WTC11 (cell line): ENCODE data around the gene GTPBP1. TPM values are rescaled to one million over a fixed set of nuclear protein-coding genes. Genes with fewer than 3 reads are reported as not detected.

Experiments used
- ATAC-seq: fragments of 200-7000 bp; cut with Tn5 transposase; 2 replicates; pipeline ENCODE4 v1.10.0; 2021; ENCODE audit warnings: mild to moderate bottlenecking, moderate library complexity
- CTCF ChIA-PET: fragments of 300-600 bp; sonication (Branson Sonifier 250); formaldehyde crosslinking; loops from one replicate; lab custom pipeline; 2021; ENCODE audit warnings: antibody characterized with exemption; lab: Charles Lee
- POLR2A ChIA-PET: fragments of 350-600 bp; sonication (Branson Sonifier 250); formaldehyde crosslinking; loops from one replicate; lab custom pipeline; 2021; ENCODE audit warnings: antibody characterized with exemption; lab: Charles Lee
- DNase-seq: peaks from one replicate; pipeline ENCODE4 v3.0.0; 2021; ENCODE audit warnings: low spot score
- H3K27ac Mint-ChIP-seq: 2 replicates; pipeline ENCODE4 v1.8.0; 2021; ENCODE audit warnings: mixed read lengths
- H3K27me3 Mint-ChIP-seq: 2 replicates; pipeline ENCODE4 v1.8.0; 2021; ENCODE audit warnings: low read depth, mild to moderate bottlenecking, moderate library complexity, mixed read lengths
- H3K36me3 Mint-ChIP-seq: 2 replicates; pipeline ENCODE4 v1.8.0; 2021; ENCODE audit warnings: mixed read lengths
- H3K4me1 Mint-ChIP-seq: 2 replicates; pipeline ENCODE4 v1.8.0; 2022; ENCODE audit warnings: mixed read lengths
- H3K4me3 Mint-ChIP-seq: 2 replicates; pipeline ENCODE4 v1.8.0; 2021; ENCODE audit warnings: mild to moderate bottlenecking, moderate library complexity, mixed read lengths
- H3K9me3 Mint-ChIP-seq: 2 replicates; pipeline ENCODE4 v1.8.0; 2021; ENCODE audit warnings: mixed read lengths
- ARID4B ChIP-seq: sonication (generic); formaldehyde crosslinking; IDR thresholded peaks from 2 replicates; pipeline ENCODE4 v1.8.0; 2023; ENCODE audit warnings: missing genetic modification reagents, mild to moderate bottlenecking, borderline replicate concordance
- ATF1 ChIP-seq: sonication (generic); formaldehyde crosslinking; IDR thresholded peaks from 2 replicates; pipeline ENCODE4 v1.8.1; 2023; ENCODE audit warnings: mild to moderate bottlenecking, moderate library complexity, missing genetic modification reagents
- ATF3 ChIP-seq: sonication (generic); formaldehyde crosslinking; conservative IDR thresholded peaks from 2 replicates; pipeline ENCODE4 v1.8.1; 2022; ENCODE audit warnings: mild to moderate bottlenecking, missing genetic modification reagents
- CBFB ChIP-seq: sonication (generic); formaldehyde crosslinking; IDR thresholded peaks from 2 replicates; pipeline ENCODE4 v1.8.1; 2022; ENCODE audit warnings: mild to moderate bottlenecking, low read depth, missing genetic modification reagents
- CDX4 ChIP-seq: fragments of 250-450 bp; sonication (Bioruptor Pico); IDR thresholded peaks from 2 replicates; pipeline ENCODE4 v1.9.0; 2021; ENCODE audit warnings: moderate library complexity, mild to moderate bottlenecking, inconsistent platforms, borderline replicate concordance
- CTCF ChIP-seq: fragments of 200-600 bp; IDR thresholded peaks from 2 replicates; pipeline ENCODE4 v1.8.0; 2022; ENCODE audit warnings: antibody characterized with exemption
- ERG ChIP-seq: fragments of 250-450 bp; sonication (Bioruptor Pico); IDR thresholded peaks from 2 replicates; pipeline ENCODE4 v1.8.0; 2021; ENCODE audit warnings: mild to moderate bottlenecking
- HMGXB4 ChIP-seq: sonication (generic); formaldehyde crosslinking; IDR thresholded peaks from 2 replicates; pipeline ENCODE4 v1.8.1; 2023; ENCODE audit warnings: mild to moderate bottlenecking, moderate library complexity, missing genetic modification reagents
- NFE2L1 ChIP-seq: sonication (generic); formaldehyde crosslinking; IDR thresholded peaks from 2 replicates; pipeline ENCODE4 v1.8.1; 2023; ENCODE audit warnings: missing genetic modification reagents
- NFYB ChIP-seq: sonication (generic); formaldehyde crosslinking; conservative IDR thresholded peaks from 2 replicates; pipeline ENCODE4 v1.8.0; 2022; ENCODE audit warnings: low read depth, missing genetic modification reagents
- RORB ChIP-seq: fragments of 250-450 bp; sonication (Bioruptor Pico); IDR thresholded peaks from 2 replicates; pipeline ENCODE4 v1.9.0; 2021; ENCODE audit warnings: mild to moderate bottlenecking
- SP1 ChIP-seq: sonication (generic); formaldehyde crosslinking; conservative IDR thresholded peaks from 2 replicates; pipeline ENCODE4 v1.8.1; 2022; ENCODE audit warnings: missing genetic modification reagents
- STAT6 ChIP-seq: sonication (generic); formaldehyde crosslinking; conservative IDR thresholded peaks from 2 replicates; pipeline ENCODE4 v1.8.1; 2023; ENCODE audit warnings: mild to moderate bottlenecking, low read depth, missing genetic modification reagents, moderate library complexity
- TEAD1 ChIP-seq: sonication (generic); formaldehyde crosslinking; IDR thresholded peaks from 2 replicates; pipeline ENCODE4 v1.8.0; 2022; ENCODE audit warnings: mild to moderate bottlenecking, missing genetic modification reagents
- ZMAT4 ChIP-seq: fragments of 250-450 bp; sonication (Bioruptor Pico); IDR thresholded peaks from 2 replicates; pipeline ENCODE4 v1.9.0; 2021; ENCODE audit warnings: mild to moderate bottlenecking
- ZNF532 ChIP-seq: fragments of 250-450 bp; sonication (Bioruptor Pico); IDR thresholded peaks from 2 replicates; pipeline ENCODE4 v1.9.0; 2021; ENCODE audit warnings: mild to moderate bottlenecking, borderline replicate concordance
- ZNF671 ChIP-seq: fragments of 250-450 bp; sonication (Bioruptor Pico); IDR thresholded peaks from 2 replicates; pipeline ENCODE4 v1.8.0; 2021; ENCODE audit warnings: mild to moderate bottlenecking
- total RNA-seq: library from RNA; stranded (reverse); gene quantifications from 3 replicates; pipeline ENCODE4 v1.2.3, GENCODE V29; 2021

The GTPBP1 gene
- total RNA-seq, 1 experiment from 2014 or later, result 108 TPM

- no peak for TF ChIP-seq CBFB (CRISPR knock-in tag)
- TF ChIP-seq CTCF, result no peak
- no peak for TF ChIP-seq NFE2L1
- no peak for TF ChIP-seq SP1
- no peak for TF ChIP-seq CDX4
- TF ChIP-seq ARID4B, result no peak
- no peak for TF ChIP-seq ERG
- TF ChIP-seq TEAD1 (CRISPR knock-in tag), result no peak
Observed at GRCh38 chr22:38776086-38776485, 70.3 kb downstream of the GTPBP1 start (continued).

GRCh38 chr22:38777087-38777671, 71.4 kb downstream of the GTPBP1 start:
- POLR2A ChIA-PET, result no interaction called here
- ATAC-seq (no peak), DNase-seq (no peak)
- Mint-ChIP-seq H3K4me1 (peaks cover 14% of the 10 kb centered on the region), H3K27me3 (no peaks in the 10 kb centered on the region), H3K9me3 (no peaks in the 10 kb centered on the region), H3K27ac (no peak overlapping the region), H3K36me3 (no peaks in the 10 kb centered on the region), H3K4me3 (no peak overlapping the region)
- CTCF ChIA-PET, result interaction anchor here (0.5 to 1.8 kb wide), 4 partner anchors 8 to 61 kb away, joined by 3 to 8 read pairs (median 4); no protein-coding TSS in a partner anchor
- TF ChIP-seq ZNF532 (CRISPR knock-in tag) (no peak), ZNF671 (CRISPR knock-in tag) (no peak), ZMAT4 (CRISPR knock-in tag) (no peak), STAT6 (CRISPR knock-in tag) (no peak), CBFB (CRISPR knock-in tag) (no peak), ATF1 (no peak), CDX4 (no peak), HMGXB4 (CRISPR knock-in tag) (no peak), ATF3 (no peak), RORB (CRISPR knock-in tag) (no peak), NFYB (CRISPR knock-in tag) (no peak)
